NCI-H748 (cell line): ENCODE results near the gene ATP5ME.
"Not testable (repeated sequence)": the region's sequence is repeated elsewhere in the genome, so short reads cannot be mapped to it uniquely, and the experiment has no call there.

Experiments used
- DNase-seq: peaks from one replicate; lab custom pipeline; 2025; ENCODE audit not compliant: unreplicated experiment; lab: John Stamatoyannopoulos, UW

Gene ATP5ME

GRCh38 chr4:674172-675035 lies at the start of gene ATP5ME, which contains the start of gene MYL5:
ATP5ME (minus strand) TSS chr4:674276; CDS start chr4:674247, 29 bp downstream.
MYL5 (plus strand) TSS chr4:674542; CDS start chr4:678027, 3,485 bp downstream.
- DNase-seq: peak; percentile 82

- no peak for DNase-seq
Observed at GRCh38 chr4:722851-723360, 48.8 kb upstream of the ATP5ME start.

DNA sequence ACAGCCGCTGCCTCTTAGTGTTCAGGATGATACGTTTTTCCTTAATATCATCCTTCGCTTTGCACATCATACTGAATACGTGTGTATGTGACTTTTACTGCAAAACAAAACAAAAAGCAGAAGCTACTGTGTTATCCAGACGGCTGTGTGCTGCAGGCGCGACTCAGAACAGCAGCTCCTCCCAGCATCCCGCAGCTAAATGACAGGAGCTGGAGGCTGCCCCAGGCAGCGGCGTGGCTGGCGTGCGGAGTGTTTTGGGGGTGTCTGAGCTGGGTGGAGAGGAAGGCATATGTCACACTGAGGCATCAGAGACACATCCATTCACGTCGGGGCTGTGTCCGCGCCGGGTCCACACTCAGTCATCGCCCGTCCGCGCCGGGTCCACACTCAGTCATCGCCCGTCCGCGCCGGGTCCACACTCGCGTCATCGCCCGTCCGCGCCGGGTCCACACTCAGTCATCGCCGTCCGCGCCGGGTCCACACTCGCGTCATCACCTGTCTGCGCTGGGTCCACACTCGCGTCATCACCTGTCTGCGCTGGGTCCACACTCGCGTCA lies 48.2 kb upstream of the ATP5ME start:
- no peak for DNase-seq

- DNase-seq: no peak
Observed at GRCh38 chr4:721261-722168, 47.4 kb upstream of the ATP5ME start.

DNA sequence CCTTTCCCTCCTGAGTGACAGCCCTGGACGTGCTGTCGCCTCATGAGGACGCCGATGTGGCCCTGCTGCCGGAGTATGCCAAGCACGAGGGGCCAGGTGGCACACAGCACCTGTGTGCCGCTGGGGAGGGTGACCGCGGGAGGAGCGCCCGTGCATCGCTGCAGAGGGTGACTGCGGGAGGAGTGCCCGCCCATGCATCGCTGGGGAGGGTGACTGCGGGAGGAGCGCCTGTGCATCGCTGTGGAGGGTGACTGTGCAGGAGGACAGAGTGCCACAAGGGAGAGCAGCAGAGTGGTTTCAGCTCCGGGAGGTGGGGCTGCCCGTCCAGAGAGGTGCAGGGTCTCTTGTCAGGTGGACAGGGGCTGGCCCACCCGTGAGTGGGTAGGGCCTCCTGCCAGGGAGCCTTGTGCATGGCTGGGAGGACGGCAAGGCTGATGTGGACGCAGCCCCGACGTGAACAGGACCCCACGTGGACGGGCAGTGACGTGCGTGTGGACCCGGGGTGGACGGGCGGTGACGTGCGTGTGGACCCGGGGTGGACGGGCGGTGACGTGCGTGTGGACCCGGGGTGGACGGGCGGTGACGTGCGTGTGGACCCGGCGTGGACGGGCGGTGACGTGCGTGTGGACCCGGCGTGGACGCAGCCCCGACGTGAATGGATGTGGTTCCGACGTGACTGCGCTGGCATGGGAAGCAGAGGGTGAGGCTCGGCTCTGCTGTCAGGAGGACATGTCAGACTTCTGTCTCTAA lies 46.2 kb upstream of the ATP5ME start:
- DNase-seq: no peak

GRCh38 chr4:718460-718859 lies 44.4 kb upstream of the ATP5ME start:
- no peak for DNase-seq

- no peak for DNase-seq
Observed at GRCh38 chr4:717601-718320, 43.7 kb upstream of the ATP5ME start.

- DNase-seq: no peak
Observed at GRCh38 chr4:714087-714486, 40.0 kb upstream of the ATP5ME start.

DNA sequence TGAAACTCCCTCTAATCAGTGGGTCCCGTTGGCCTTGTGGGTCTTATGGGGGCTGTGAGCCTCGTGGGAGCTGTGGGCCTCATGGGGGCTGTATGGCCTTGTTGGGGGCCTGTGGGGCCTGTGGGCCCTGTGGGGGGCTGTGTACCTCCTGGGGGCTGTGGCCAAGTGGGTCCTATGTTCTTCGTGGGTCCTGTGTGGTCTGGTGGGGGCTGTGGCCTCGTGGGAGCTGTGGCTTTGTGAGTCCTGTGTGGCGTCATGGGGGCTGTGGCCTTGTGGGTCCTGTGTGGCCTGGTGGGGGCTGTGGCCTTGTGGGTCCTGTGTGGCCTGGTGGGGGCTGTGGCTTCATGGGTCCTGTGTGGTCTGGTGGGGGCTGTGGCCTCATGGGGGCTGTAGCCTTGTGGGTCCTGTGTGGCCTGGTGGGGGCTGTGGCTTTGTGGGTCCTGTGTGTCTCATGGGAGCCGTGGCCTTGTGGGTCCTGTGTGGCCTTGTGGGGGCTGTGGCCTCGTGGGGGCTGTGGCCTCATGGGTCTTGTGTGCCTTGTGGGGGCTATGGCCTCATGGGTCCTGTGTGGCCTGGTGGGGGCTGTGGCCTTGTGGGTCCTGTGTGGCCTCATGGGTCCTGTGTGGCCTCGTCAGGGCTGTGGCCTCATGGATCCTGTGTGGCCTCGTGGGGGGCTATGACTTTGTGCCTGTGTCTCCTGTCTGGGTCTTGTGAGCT lies 39.0 kb upstream of the ATP5ME start:
- no peak for DNase-seq

- no peak for DNase-seq
Observed at GRCh38 chr4:712093-712492, 38.0 kb upstream of the ATP5ME start.

DNA sequence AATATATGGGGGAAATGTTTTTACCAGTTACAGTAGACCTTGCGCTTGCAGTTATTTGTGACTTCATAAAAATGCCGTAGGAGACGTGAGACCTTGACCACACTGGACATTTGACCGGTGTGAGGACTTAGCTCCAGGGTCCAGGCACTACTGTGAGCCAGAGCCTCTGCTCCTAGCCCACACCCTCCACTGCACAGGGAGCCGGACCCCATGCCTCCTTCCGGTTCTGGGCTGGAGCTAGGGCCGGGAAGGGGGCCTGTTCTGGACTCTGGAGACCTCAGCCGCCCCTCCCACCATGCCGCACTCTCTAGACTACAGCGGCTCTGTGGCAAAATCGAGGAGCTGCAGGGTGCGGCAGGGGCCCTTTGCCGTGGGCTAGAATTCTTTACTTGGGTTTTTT lies 36.8 kb upstream of the ATP5ME start:
- no peak for DNase-seq

DNA sequence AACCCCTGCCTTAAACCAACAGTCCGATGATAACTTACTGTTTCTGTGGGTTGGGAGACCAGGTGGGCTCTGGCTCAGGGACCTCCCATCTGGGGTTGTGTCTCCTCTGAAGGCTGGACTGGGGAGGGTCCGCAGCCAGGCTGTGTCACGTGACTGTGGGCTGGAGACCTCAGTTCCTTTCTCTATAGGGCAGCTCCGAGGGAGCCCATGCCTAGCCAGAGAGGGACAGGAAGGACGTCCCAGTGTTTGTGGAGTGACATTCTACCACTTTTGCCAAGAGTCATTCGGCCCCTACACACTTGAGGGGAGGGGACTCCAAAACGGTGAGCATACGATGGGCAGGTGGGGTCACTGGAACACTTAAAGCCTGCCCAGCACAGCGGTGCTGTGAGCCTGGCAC lies 36.0 kb upstream of the ATP5ME start:
- DNase-seq: no peak

DNA sequence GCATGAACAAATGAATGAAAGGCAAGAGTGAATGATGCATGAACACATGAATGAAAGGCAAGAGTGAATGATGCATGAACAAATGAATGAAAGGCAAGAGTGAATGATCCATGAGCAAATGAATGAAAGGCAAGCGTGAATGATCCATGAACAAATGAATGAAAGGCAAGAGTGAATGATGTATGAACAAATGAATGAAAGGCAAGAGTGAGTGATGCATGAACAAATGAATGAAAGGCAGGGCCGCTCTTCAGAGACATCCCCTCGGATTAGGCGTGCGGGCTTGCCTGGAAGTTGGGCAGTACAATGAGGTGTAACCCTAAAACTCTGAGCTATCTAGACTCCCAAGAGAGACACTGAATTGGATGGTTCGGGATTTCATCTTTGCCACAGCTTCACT lies 35.3 kb upstream of the ATP5ME start:
- DNase-seq: no peak

DNA sequence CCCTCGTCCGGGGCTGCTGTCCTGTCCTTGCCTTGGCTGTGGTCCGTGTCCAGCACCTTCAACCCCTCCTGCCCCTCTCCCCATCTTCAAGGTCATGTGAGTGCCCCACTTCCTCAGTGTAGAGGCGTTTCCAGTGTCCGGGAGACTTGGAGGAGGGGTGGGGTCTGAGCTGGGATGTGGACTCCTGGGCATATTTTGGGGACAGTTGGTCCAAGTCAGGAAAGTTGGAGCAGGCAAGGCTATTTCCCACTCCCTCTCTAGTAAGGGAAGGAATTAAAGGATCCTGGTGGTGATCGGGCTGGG lies 34.5 kb upstream of the ATP5ME start:
- DNase-seq: no peak

DNA sequence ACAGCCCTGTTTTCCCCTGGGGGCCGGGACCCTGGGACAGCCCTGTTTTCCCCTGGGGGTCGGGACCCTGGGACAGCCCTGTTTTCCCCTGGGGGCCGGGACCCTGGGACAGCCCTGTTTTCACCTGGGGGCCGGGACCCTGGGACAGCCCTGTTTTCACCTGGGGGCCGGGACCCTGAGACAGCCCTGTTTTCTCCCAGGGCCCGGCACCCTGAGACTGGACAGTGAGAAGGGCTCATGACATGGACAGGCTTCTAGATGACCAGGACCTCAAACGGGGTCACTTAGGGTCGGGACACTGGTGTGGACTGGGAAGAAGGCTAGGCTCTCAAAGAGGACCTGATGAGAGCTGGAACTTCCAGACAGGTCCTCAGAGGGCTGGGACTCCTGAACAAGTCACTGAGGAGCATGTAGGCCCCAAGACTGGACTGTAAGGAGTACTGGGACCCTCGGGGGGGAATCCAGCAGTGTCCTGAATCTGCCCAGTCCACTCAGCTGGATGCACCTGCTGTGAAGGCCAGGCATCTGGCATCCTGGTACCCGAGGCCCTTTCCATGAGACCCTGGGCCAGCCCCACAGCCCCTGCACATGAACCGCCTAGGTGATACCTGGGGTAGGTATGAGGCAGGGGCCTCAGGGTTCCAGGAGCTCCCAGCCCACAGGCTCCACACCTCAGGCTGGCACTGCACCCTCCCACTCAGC lies 34.0 kb upstream of the ATP5ME start:
- no peak for DNase-seq

DNA sequence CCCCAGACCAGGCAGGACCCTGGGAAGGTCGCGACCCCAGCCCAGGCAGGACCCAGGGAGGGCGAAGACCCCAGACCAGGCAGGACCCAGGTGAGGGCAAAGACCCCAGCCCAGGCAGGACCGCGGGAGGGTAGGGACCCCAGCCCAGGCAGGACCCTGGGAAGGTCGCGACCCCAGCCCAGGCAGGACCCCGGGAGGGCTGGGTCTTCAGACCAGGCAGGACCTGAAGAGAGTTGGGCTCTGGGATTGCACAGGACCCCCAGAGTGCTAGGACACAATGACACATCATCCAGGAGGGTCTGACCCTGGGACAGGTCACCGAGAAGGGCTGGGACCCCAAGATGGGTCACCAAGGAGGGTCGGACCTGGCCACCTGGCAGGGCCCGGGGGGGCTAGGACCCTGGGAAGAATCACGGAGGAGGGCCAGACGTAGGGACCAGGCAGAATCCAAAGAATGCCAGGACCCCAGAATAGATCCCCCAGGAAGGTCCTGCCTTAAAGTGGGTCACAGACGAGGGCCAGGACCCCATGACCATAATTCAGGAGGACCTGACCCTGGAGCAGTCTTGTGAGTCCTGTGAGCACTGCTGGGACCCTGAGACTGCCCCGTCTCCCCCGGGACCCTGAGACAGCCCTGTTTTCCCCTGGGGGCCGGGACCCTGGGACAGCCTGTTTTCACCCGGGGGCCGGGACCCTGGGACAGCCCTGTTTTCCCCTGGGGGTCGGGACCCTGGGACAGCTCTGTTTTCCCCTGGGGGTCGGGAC lies 32.9 kb upstream of the ATP5ME start:
- no peak for DNase-seq

DNA sequence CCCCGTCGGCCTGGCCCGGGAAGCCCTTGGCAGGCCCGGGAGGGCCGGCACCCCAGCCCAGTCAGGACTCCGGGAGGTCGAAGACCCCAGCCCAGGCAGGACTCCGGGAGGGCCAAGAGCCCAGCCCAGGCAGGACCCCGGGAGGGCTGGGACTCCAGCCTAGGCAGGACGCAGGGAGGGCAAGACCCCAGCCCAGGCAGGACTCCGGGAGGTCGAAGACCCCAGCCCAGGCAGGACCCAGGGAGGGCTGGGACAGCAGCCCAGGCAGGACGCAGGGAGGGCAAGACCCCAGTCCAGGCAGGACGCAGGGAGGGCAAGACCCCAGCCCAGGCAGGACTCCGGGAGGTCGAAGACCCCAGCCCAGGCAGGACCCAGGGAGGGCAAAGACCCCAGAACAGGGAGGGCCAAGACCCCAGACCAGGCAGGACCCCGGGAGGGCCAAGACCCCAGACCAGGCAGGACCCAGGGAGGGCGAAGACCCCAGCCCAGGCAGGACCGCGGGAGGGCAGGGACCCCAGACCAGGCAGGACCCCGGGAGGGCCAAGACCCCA lies 32.1 kb upstream of the ATP5ME start:
- DNase-seq: not testable (repeated sequence)
